AG10803 (cell line): ENCODE results near the gene ZNF385C.

Experiments
- DNase-seq: peaks from one replicate; pipeline ENCODE4 v3.0.0; 2010; ENCODE audit warnings: low read depth
- H3K4me3 ChIP-seq: 2 replicates; pipeline ENCODE4 v1.5.1; 2011; ENCODE audit warnings: mild to moderate bottlenecking, low read length, control low read depth
- CTCF ChIP-seq: conservative IDR thresholded peaks from 2 replicates; pipeline ENCODE4 v1.5.1; 2011; ENCODE audit warnings: mild to moderate bottlenecking, low read length, control low read depth, inconsistent platforms

The ZNF385C gene

GRCh38 chr17:42117397-42118125 is 19.3 kb upstream of the ZNF385C start:
- no peak overlapping the region for H3K4me3 ChIP-seq
- DNase-seq = no peak
- no peak for TF ChIP-seq CTCF

GRCh38 chr17:42116705-42117396 is 18.6 kb upstream of the ZNF385C start:
- H3K4me3 ChIP-seq = no peak overlapping the region
- peak; percentile 78 for DNase-seq
- TF ChIP-seq CTCF = peak; percentile 81

GRCh38 chr17:42114118-42114517 is 15.8 kb upstream of the ZNF385C start:
- no peak for TF ChIP-seq CTCF
- no peak overlapping the region for H3K4me3 ChIP-seq
- DNase-seq = no peak

GRCh38 chr17:42113293-42114069 is 15.2 kb upstream of the ZNF385C start:
- no peak for DNase-seq
- H3K4me3 ChIP-seq = no peak overlapping the region
- TF ChIP-seq CTCF = no peak

- DNase-seq = peak; percentile 84
- no peak for TF ChIP-seq CTCF
- H3K4me3 ChIP-seq = peak within 1 kb of the TSS; percentile 75
Observed at GRCh38 chr17:42112552-42113176, 14.4 kb upstream of the ZNF385C start, which contains the start of gene DHX58. DHX58 (minus strand) TSS chr17:42112714; CDS start chr17:42111892, 822 bp downstream.

GRCh38 chr17:42111871-42112551 is 13.7 kb upstream of the ZNF385C start:
- TF ChIP-seq CTCF = no peak
- H3K4me3 ChIP-seq = peak overlapping the region; percentile 75
- peak; percentile 44 for DNase-seq
